ENCODE data around the gene ZNF624. TPM values are rescaled to one million over a fixed set of nuclear protein-coding genes. Genes with fewer than 3 reads are reported as not detected.

The ZNF624 gene
- polyA plus RNA-seq, 4 donors, result 10.7 to 14.2 (median 13.8) TPM

- no peak for DNase-seq (ENCODE audit: low read depth in 4 of 4, low spot score in 3 of 4)
These were observed 54.1 kb downstream of the ZNF624 start for GRCh38 chr17:16599537-16599936.

GRCh38 chr17:16593356-16594102, 60.1 kb downstream of the ZNF624 start:
- no peak for DNase-seq (ENCODE audit: low read depth in 4 of 4, low spot score in 3 of 4)

GRCh38 chr17:16589097-16589969, 64.3 kb downstream of the ZNF624 start:
- DNase-seq (ENCODE audit: low read depth in 4 of 4, low spot score in 3 of 4), result peak; percentile 80 to 87 (median 83)

GRCh38 chr17:16585796-16586195, 67.9 kb downstream of the ZNF624 start:
- DNase-seq (ENCODE audit: low read depth in 4 of 4, low spot score in 3 of 4), result no peak

GRCh38 chr17:16584273-16584995, 69.2 kb downstream of the ZNF624 start:
- peak; percentile 79 to 82 (median 80) for DNase-seq (ENCODE audit: low read depth in 4 of 4, low spot score in 3 of 4)

- no peak for DNase-seq (ENCODE audit: low read depth in 4 of 4, low spot score in 3 of 4)
These were observed 69.9 kb downstream of the ZNF624 start for GRCh38 chr17:16583781-16584180.

- DNase-seq (ENCODE audit: low read depth in 4 of 4, low spot score in 3 of 4), result no peak
These were observed 80.2 kb downstream of the ZNF624 start for GRCh38 chr17:16573466-16573865.

Other genes starting within 250 kb of the ZNF624 start
- 1 to 10 TPM; 2.3 to 3.6 (median 3.4) TPM for gene TRPV2, start 238.3 kb downstream of the ZNF624 start, polyA plus RNA-seq (ENCODE audit: insufficient read length in 4 of 4)
- 1 to 10 TPM; 3.7 to 5.2 (median 4.5) TPM for gene LRRC75A, start 161.7 kb downstream of the ZNF624 start, polyA plus RNA-seq (ENCODE audit: insufficient read length in 4 of 4)
- 10 to 100 TPM; 10.2 to 13.2 (median 11.8) TPM for gene ZNF287, start 84.6 kb downstream of the ZNF624 start, polyA plus RNA-seq (ENCODE audit: insufficient read length in 4 of 4)
- 1 to 10 TPM in 2 of 4 donors, under 1 TPM in 2; 0.40 to 3.4 (median 0.83) TPM for gene CCDC144A, start 36.4 kb upstream of the ZNF624 start, polyA plus RNA-seq (ENCODE audit: insufficient read length in 4 of 4)

Data from right renal pelvis (tissue), 4 donors.